ENCODE measurements around the gene SPATA17.

The SPATA17 gene

DNA sequence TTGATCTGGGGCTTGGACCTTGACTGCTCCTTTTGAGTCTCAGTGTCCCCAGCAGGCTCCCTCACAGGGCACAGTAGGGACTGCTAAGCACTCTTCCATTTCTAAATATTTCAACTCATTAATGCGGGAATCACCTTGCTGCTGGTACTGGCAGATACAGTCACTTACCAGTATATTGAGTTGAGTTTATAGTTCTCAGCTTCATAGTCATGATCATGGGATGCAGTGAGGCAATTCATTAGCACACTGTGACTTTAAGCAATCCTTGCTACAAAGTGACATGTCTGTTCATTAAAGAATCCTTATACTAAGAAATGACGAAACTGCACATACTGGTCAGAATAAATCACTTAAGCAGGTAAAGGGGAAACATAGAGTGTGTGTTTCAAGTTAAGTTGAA, 240.8 kb downstream of the SPATA17 start:
- no peaks in the 10 kb centered on the region for H3K36me3 ChIP-seq (ENCODE audit: insufficient read depth, insufficient read length, low read length)
- no peaks in the 10 kb centered on the region for H3K4me1 ChIP-seq (ENCODE audit: insufficient read depth, insufficient read length)
- no peak for DNase-seq (ENCODE audit: low read depth, low spot score)
- no peak overlapping the region for H3K4me3 ChIP-seq (ENCODE audit: insufficient read length, low read depth)
- no peak for TF ChIP-seq ZNF274 (IDR thresholded peaks at IDR 0.05; ENCODE audit: low read depth, low read length)
- H3K9me3 ChIP-seq (ENCODE audit: insufficient read depth, low read length) = no peaks in the 10 kb centered on the region
- no peaks in the 10 kb centered on the region for H3K27me3 ChIP-seq (ENCODE audit: insufficient read depth, insufficient read length)
- H3K9ac ChIP-seq (ENCODE audit: insufficient read length, low read depth) = no peak overlapping the region

DNA sequence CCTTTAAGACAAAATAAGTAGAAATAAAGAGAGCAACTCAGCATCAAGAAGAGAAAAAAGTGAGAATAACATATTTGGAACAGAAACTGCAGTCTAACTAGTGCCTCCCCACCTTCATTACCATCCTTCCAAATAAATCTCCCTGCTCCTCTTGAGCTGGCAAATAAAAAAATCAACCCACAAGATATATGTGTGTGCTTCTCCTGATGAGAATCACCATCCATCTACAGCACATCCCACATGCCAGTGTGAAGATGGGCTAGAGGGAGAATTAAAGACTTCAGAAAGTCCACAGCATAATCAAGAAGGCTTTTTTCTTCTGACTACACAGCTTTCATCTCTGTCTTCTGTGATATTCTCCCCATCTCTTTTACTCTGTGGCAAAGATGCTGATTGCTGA, 244.1 kb downstream of the SPATA17 start:
- H3K4me1 ChIP-seq (ENCODE audit: insufficient read depth, insufficient read length) = no peaks in the 10 kb centered on the region
- H3K27me3 ChIP-seq (ENCODE audit: insufficient read depth, insufficient read length) = no peaks in the 10 kb centered on the region
- H3K4me3 ChIP-seq (ENCODE audit: insufficient read length, low read depth) = no peak overlapping the region
- H3K9ac ChIP-seq (ENCODE audit: insufficient read length, low read depth) = no peak overlapping the region
- 0 out of 2 replicates have a peak, but pooled peaks cover 6% of the 10 kb centered on the region for H3K9me3 ChIP-seq (ENCODE audit: insufficient read depth, low read length)
- DNase-seq (ENCODE audit: low read depth, low spot score) = no peak
- H3K36me3 ChIP-seq (ENCODE audit: insufficient read depth, insufficient read length, low read length) = no peaks in the 10 kb centered on the region
- TF ChIP-seq ZNF274 (IDR thresholded peaks at IDR 0.05; ENCODE audit: low read depth, low read length) (no peak), YY1 (IDR thresholded peaks at IDR 0.05; ENCODE audit: insufficient read depth, insufficient read length) (no peak), SUZ12 (IDR thresholded peaks at IDR 0.05; ENCODE audit: extremely low read depth, insufficient read depth, insufficient read length) (no peak)

- no peaks in the 10 kb centered on the region for H3K4me1 ChIP-seq (ENCODE audit: insufficient read depth, insufficient read length)
- H3K27me3 ChIP-seq (ENCODE audit: insufficient read depth, insufficient read length) = no peaks in the 10 kb centered on the region
- no peak overlapping the region for H3K4me3 ChIP-seq (ENCODE audit: insufficient read length, low read depth)
- no peaks in the 10 kb centered on the region for H3K36me3 ChIP-seq (ENCODE audit: insufficient read depth, insufficient read length, low read length)
- H3K9ac ChIP-seq (ENCODE audit: insufficient read length, low read depth) = no peak overlapping the region
- H3K9me3 ChIP-seq (ENCODE audit: insufficient read depth, low read length) = 0 out of 2 replicates have a peak, but pooled peaks cover 6% of the 10 kb centered on the region
- DNase-seq (ENCODE audit: low read depth, low spot score) = no peak
- no peak for TF ChIP-seq SUZ12 (IDR thresholded peaks at IDR 0.05; ENCODE audit: extremely low read depth, insufficient read depth, insufficient read length)
- TF ChIP-seq YY1 (IDR thresholded peaks at IDR 0.05; ENCODE audit: insufficient read depth, insufficient read length) = no peak
- no peak for TF ChIP-seq ZNF274 (IDR thresholded peaks at IDR 0.05; ENCODE audit: low read depth, low read length)
These were observed 245.3 kb downstream of the SPATA17 start for GRCh38 chr1:217876401-217876800.

GRCh38 chr1:217876896-217877295, 245.8 kb downstream of the SPATA17 start:
- H3K9me3 ChIP-seq (ENCODE audit: insufficient read depth, low read length) = 0 out of 2 replicates have a peak, but pooled peaks cover 6% of the 10 kb centered on the region
- H3K27me3 ChIP-seq (ENCODE audit: insufficient read depth, insufficient read length) = no peaks in the 10 kb centered on the region
- TF ChIP-seq SUZ12 (IDR thresholded peaks at IDR 0.05; ENCODE audit: extremely low read depth, insufficient read depth, insufficient read length) = no peak
- TF ChIP-seq ZNF274 (IDR thresholded peaks at IDR 0.05; ENCODE audit: low read depth, low read length) = no peak
- no peak for TF ChIP-seq YY1 (IDR thresholded peaks at IDR 0.05; ENCODE audit: insufficient read depth, insufficient read length)
- DNase-seq (ENCODE audit: low read depth, low spot score) = no peak
- no peaks in the 10 kb centered on the region for H3K4me1 ChIP-seq (ENCODE audit: insufficient read depth, insufficient read length)
- no peak overlapping the region for H3K9ac ChIP-seq (ENCODE audit: insufficient read length, low read depth)
- H3K4me3 ChIP-seq (ENCODE audit: insufficient read length, low read depth) = no peak overlapping the region
- no peaks in the 10 kb centered on the region for H3K36me3 ChIP-seq (ENCODE audit: insufficient read depth, insufficient read length, low read length)

DNA sequence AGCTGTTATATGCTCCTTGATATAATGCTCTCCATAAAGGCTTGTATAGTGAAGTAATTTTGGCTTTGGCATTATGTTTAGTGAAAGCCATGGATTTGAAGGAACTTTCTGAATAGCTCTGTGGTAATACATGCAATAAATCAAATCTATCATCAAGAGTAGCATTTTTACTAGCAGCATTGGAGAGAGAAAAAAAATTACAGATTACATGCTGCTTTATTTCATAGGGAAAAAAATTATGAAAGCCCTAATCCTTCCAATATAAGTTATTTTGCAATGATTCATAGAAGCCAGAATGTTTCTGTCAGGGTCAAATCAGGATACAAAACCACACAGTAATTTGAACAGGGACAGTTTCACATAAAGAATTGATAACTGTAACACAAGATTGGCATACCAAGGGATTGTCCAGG, 250.0 kb downstream of the SPATA17 start:
- H3K36me3 ChIP-seq (ENCODE audit: insufficient read depth, insufficient read length, low read length) = no peaks in the 10 kb centered on the region
- no peak for DNase-seq (ENCODE audit: low read depth, low spot score)
- H3K27me3 ChIP-seq (ENCODE audit: insufficient read depth, insufficient read length) = no peaks in the 10 kb centered on the region
- TF ChIP-seq ZNF274 (IDR thresholded peaks at IDR 0.05; ENCODE audit: low read depth, low read length) (no peak), YY1 (IDR thresholded peaks at IDR 0.05; ENCODE audit: insufficient read depth, insufficient read length) (no peak), SUZ12 (IDR thresholded peaks at IDR 0.05; ENCODE audit: extremely low read depth, insufficient read depth, insufficient read length) (no peak)
- H3K9ac ChIP-seq (ENCODE audit: insufficient read length, low read depth) = no peak overlapping the region
- H3K4me3 ChIP-seq (ENCODE audit: insufficient read length, low read depth) = no peak overlapping the region
- no peaks in the 10 kb centered on the region for H3K4me1 ChIP-seq (ENCODE audit: insufficient read depth, insufficient read length)
- peaks cover 14% of the 10 kb centered on the region; the same call in 1 of the 2 replicates for H3K9me3 ChIP-seq (ENCODE audit: insufficient read depth, low read length)

DNA sequence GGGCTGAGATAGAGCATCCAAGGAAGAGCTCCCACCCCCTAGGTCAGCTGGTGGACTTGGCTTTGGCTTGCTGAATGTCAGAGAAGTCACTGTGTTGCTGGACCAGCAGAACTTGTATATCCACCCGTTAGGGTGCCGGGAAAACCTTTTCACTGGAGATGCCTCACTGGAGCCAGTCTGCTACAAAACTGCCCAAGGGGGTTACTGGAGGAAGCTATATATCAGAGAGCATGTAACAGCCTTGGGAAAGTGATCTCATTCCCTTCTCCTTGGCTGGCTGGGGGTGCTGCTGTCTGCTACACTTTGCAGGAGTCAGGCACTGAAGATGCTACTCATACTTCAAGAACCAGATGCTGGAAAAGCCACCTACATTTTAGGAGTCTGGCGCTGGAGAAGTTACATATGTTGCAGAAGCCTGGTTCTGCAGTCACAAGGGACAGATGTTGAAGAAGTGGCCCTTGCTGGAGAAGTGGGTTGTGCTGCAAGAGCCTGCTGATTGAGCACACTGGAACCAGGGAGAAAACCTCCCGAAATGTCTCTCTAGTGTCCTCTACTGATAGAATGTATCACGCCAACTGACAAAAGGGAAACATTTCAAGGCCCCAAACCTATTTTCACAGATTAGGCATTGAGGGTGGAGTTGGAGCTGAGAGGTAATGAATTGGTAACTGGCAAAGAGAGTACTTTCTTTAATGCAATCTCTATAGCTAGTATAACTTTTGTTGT, 250.6 kb downstream of the SPATA17 start:
- peak; percentile 9 for DNase-seq (ENCODE audit: low read depth, low spot score)
- H3K9ac ChIP-seq (ENCODE audit: insufficient read length, low read depth) = no peak overlapping the region
- TF ChIP-seq YY1 (IDR thresholded peaks at IDR 0.05; ENCODE audit: insufficient read depth, insufficient read length) (no peak), SUZ12 (IDR thresholded peaks at IDR 0.05; ENCODE audit: extremely low read depth, insufficient read depth, insufficient read length) (no peak), ZNF274 (IDR thresholded peaks at IDR 0.05; ENCODE audit: low read depth, low read length) (no peak)
- no peaks in the 10 kb centered on the region for H3K4me1 ChIP-seq (ENCODE audit: insufficient read depth, insufficient read length)
- H3K9me3 ChIP-seq (ENCODE audit: insufficient read depth, low read length) = peaks cover 14% of the 10 kb centered on the region; the same call in 1 of the 2 replicates
- no peaks in the 10 kb centered on the region for H3K27me3 ChIP-seq (ENCODE audit: insufficient read depth, insufficient read length)
- no peak overlapping the region for H3K4me3 ChIP-seq (ENCODE audit: insufficient read length, low read depth)
- no peaks in the 10 kb centered on the region for H3K36me3 ChIP-seq (ENCODE audit: insufficient read depth, insufficient read length, low read length)

- peaks cover 8% of the 10 kb centered on the region; the same call in 1 of the 2 replicates for H3K9me3 ChIP-seq (ENCODE audit: insufficient read depth, low read length)
- no peaks in the 10 kb centered on the region for H3K4me1 ChIP-seq (ENCODE audit: insufficient read depth, insufficient read length)
- H3K9ac ChIP-seq (ENCODE audit: insufficient read length, low read depth) = no peak overlapping the region
- H3K4me3 ChIP-seq (ENCODE audit: insufficient read length, low read depth) = no peak overlapping the region
- H3K36me3 ChIP-seq (ENCODE audit: insufficient read depth, insufficient read length, low read length) = no peaks in the 10 kb centered on the region
- no peaks in the 10 kb centered on the region for H3K27me3 ChIP-seq (ENCODE audit: insufficient read depth, insufficient read length)
- DNase-seq (ENCODE audit: low read depth, low spot score) = no peak
- TF ChIP-seq ZNF274 (IDR thresholded peaks at IDR 0.05; ENCODE audit: low read depth, low read length) (no peak), YY1 (IDR thresholded peaks at IDR 0.05; ENCODE audit: insufficient read depth, insufficient read length) (no peak), SUZ12 (IDR thresholded peaks at IDR 0.05; ENCODE audit: extremely low read depth, insufficient read depth, insufficient read length) (no peak)
These were observed 254.0 kb downstream of the SPATA17 start for GRCh38 chr1:217885181-217885580.

Measured in NT2/D1 (cell line).